IPS-15b (cell line): ENCODE measurements around the gene GADL1.

ENCODE experiments used
- H3K27me3 ChIP-seq: one replicate; pipeline ENCODE4 v1.6.1; 2013; ENCODE audit warnings: low read length; ENCODE audit not compliant: control insufficient read depth, insufficient read depth
- H3K36me3 ChIP-seq: one replicate; pipeline ENCODE4 v1.6.1; 2013; ENCODE audit warnings: low read length; ENCODE audit not compliant: control insufficient read depth, insufficient read depth
- H3K4me1 ChIP-seq: one replicate; pipeline ENCODE4 v1.6.1; 2013; ENCODE audit warnings: mild to moderate bottlenecking, low read length; ENCODE audit not compliant: control insufficient read depth, insufficient read depth
- H3K4me3 ChIP-seq: one replicate; pipeline ENCODE4 v1.5.1; 2013; ENCODE audit warnings: low read depth, low read length
- H3K9ac ChIP-seq: one replicate; pipeline ENCODE4 v1.6.1; 2013; ENCODE audit warnings: low read depth, mild to moderate bottlenecking, low read length
- H3K9me3 ChIP-seq: one replicate; pipeline ENCODE4 v1.6.1; 2013; ENCODE audit warnings: mild to moderate bottlenecking, low read length; ENCODE audit not compliant: control insufficient read depth, insufficient read depth

GADL1 gene

GRCh38 chr3:30711867-30712266 lies 182.6 kb downstream of the GADL1 start:
- Histone ChIP-seq H3K4me1 (no peaks in the 10 kb centered on the region), H3K4me3 (no peak overlapping the region), H3K27me3 (no peaks in the 10 kb centered on the region), H3K36me3 (no peaks in the 10 kb centered on the region), H3K9me3 (no peaks in the 10 kb centered on the region), H3K9ac (no peak overlapping the region)

- H3K9me3 ChIP-seq: peaks cover 3% of the 10 kb centered on the region
- H3K27me3 ChIP-seq: no peaks in the 10 kb centered on the region
- no peak overlapping the region for H3K4me3 ChIP-seq
- no peaks in the 10 kb centered on the region for H3K36me3 ChIP-seq
- no peaks in the 10 kb centered on the region for H3K4me1 ChIP-seq
- H3K9ac ChIP-seq: no peak overlapping the region
These were observed 183.3 kb downstream of the GADL1 start for GRCh38 chr3:30711151-30711550.

- H3K9ac ChIP-seq: no peak overlapping the region
- no peaks in the 10 kb centered on the region for H3K36me3 ChIP-seq
- H3K4me3 ChIP-seq: no peak overlapping the region
- no peaks in the 10 kb centered on the region for H3K27me3 ChIP-seq
- peaks cover 3% of the 10 kb centered on the region for H3K9me3 ChIP-seq
- H3K4me1 ChIP-seq: no peaks in the 10 kb centered on the region
These were observed 184.4 kb downstream of the GADL1 start for GRCh38 chr3:30710017-30710416.

- peaks cover 3% of the 10 kb centered on the region for H3K9me3 ChIP-seq
- H3K27me3 ChIP-seq: no peaks in the 10 kb centered on the region
These were observed 186.0 kb downstream of the GADL1 start for GRCh38 chr3:30708472-30708871.

GRCh38 chr3:30707825-30708224 lies 186.6 kb downstream of the GADL1 start:
- H3K4me3 ChIP-seq: no peak overlapping the region
- no peak overlapping the region for H3K9ac ChIP-seq
- H3K9me3 ChIP-seq: peaks cover 5% of the 10 kb centered on the region
- H3K27me3 ChIP-seq: no peaks in the 10 kb centered on the region
- no peaks in the 10 kb centered on the region for H3K36me3 ChIP-seq
- peaks cover 6% of the 10 kb centered on the region for H3K4me1 ChIP-seq

More at GRCh38 chr3:30708472-30708871, 186.0 kb downstream of the GADL1 start:
- Histone ChIP-seq H3K9ac (no peak overlapping the region), H3K4me3 (no peak overlapping the region), H3K4me1 (peaks cover 6% of the 10 kb centered on the region), H3K36me3 (no peaks in the 10 kb centered on the region)

GRCh38 chr3:30704931-30705890 lies 189.2 kb downstream of the GADL1 start:
- H3K36me3 ChIP-seq: no peaks in the 10 kb centered on the region
- no peak overlapping the region for H3K4me3 ChIP-seq
- H3K9me3 ChIP-seq: peaks cover 7% of the 10 kb centered on the region
- H3K9ac ChIP-seq: no peak overlapping the region
- peaks cover 6% of the 10 kb centered on the region for H3K4me1 ChIP-seq
- no peaks in the 10 kb centered on the region for H3K27me3 ChIP-seq

- Histone ChIP-seq H3K27me3 (no peaks in the 10 kb centered on the region), H3K9ac (no peak overlapping the region), H3K36me3 (no peaks in the 10 kb centered on the region), H3K4me3 (no peak overlapping the region), H3K4me1 (peaks cover 6% of the 10 kb centered on the region), H3K9me3 (peaks cover 7% of the 10 kb centered on the region)
These were observed 191.5 kb downstream of the GADL1 start for GRCh38 chr3:30702828-30703397.

- peaks cover 6% of the 10 kb centered on the region for H3K4me1 ChIP-seq
- H3K27me3 ChIP-seq: no peaks in the 10 kb centered on the region
- H3K9me3 ChIP-seq: peaks cover 7% of the 10 kb centered on the region
- H3K36me3 ChIP-seq: no peaks in the 10 kb centered on the region
- no peak overlapping the region for H3K9ac ChIP-seq
- no peak overlapping the region for H3K4me3 ChIP-seq
These were observed 192.2 kb downstream of the GADL1 start for GRCh38 chr3:30702038-30702827.

GRCh38 chr3:30700702-30701321 lies 193.6 kb downstream of the GADL1 start:
- Histone ChIP-seq H3K36me3 (no peaks in the 10 kb centered on the region), H3K4me1 (peaks cover 18% of the 10 kb centered on the region), H3K9ac (no peak overlapping the region), H3K27me3 (no peaks in the 10 kb centered on the region), H3K4me3 (no peak overlapping the region), H3K9me3 (peaks cover 4% of the 10 kb centered on the region)

GRCh38 chr3:30699927-30700326 lies 194.5 kb downstream of the GADL1 start:
- no peaks in the 10 kb centered on the region for H3K36me3 ChIP-seq
- no peaks in the 10 kb centered on the region for H3K27me3 ChIP-seq
- H3K4me1 ChIP-seq: peaks cover 24% of the 10 kb centered on the region
- peaks cover 4% of the 10 kb centered on the region for H3K9me3 ChIP-seq
- no peak overlapping the region for H3K9ac ChIP-seq
- H3K4me3 ChIP-seq: no peak overlapping the region

- peaks cover 18% of the 10 kb centered on the region for H3K4me1 ChIP-seq
- H3K4me3 ChIP-seq: no peak overlapping the region
- H3K36me3 ChIP-seq: no peaks in the 10 kb centered on the region
- H3K9me3 ChIP-seq: peaks cover 4% of the 10 kb centered on the region
- H3K9ac ChIP-seq: no peak overlapping the region
- H3K27me3 ChIP-seq: no peaks in the 10 kb centered on the region
These were observed 195.9 kb downstream of the GADL1 start for GRCh38 chr3:30698549-30698948.
